Progenitor cell of endocrine pancreas (in vitro differentiated cells): ENCODE measurements around the gene PAX2. TPM values are rescaled to one million over a fixed set of nuclear protein-coding genes. Genes with fewer than 3 reads are reported as not detected.

ENCODE experiments used
- DNase-seq: peaks from one replicate; pipeline ENCODE4 v3.0.0; 2021; ENCODE audit warnings: low spot score; ENCODE audit not compliant: unreplicated experiment
- H3K27ac Mint-ChIP-seq: 2 replicates; pipeline ENCODE4 v1.8.0; 2021; ENCODE audit warnings: mild to moderate bottlenecking, moderate library complexity, mixed read lengths
- H3K27me3 Mint-ChIP-seq: 2 replicates; pipeline ENCODE4 v1.8.0; 2021; ENCODE audit warnings: mixed read lengths
- H3K36me3 Mint-ChIP-seq: 2 replicates; pipeline ENCODE4 v1.8.0; 2022; ENCODE audit warnings: mixed read lengths; ENCODE audit not compliant: insufficient read depth
- H3K4me1 Mint-ChIP-seq: 2 replicates; pipeline ENCODE4 v1.8.0; 2021; ENCODE audit warnings: low read depth, mixed read lengths
- H3K4me3 Mint-ChIP-seq: 2 replicates; pipeline ENCODE4 v1.8.0; 2021; ENCODE audit warnings: low read depth, mild to moderate bottlenecking, moderate library complexity, mixed read lengths
- H3K9me3 Mint-ChIP-seq: 2 replicates; pipeline ENCODE4 v1.8.0; 2021; ENCODE audit warnings: low read depth, mixed read lengths
- total RNA-seq: library from RNA; stranded (reverse); gene quantifications from 2 replicates; pipeline ENCODE4 v1.2.1, GENCODE V29; 2021
- TF ChIP-seq, protein P1 (sequence below): fragments of 200-600 bp; sonication (generic); IDR thresholded peaks from one replicate; pipeline ENCODE4 v1.5.0; 2021; ENCODE audit warnings: antibody characterized with exemption, mild to moderate bottlenecking; ENCODE audit not compliant: unreplicated experiment

Gene PAX2
- total RNA-seq, 1 donor from 2014 or later, result not detected

GRCh38 chr10:100749309-100750217, 4.2 kb downstream of the PAX2 start:
- H3K27ac Mint-ChIP-seq, result no peak overlapping the region
- peaks cover 89% of the 10 kb centered on the region for H3K27me3 Mint-ChIP-seq
- H3K4me1 Mint-ChIP-seq, result peaks cover 7% of the 10 kb centered on the region
- TF ChIP-seq, protein P1, sequence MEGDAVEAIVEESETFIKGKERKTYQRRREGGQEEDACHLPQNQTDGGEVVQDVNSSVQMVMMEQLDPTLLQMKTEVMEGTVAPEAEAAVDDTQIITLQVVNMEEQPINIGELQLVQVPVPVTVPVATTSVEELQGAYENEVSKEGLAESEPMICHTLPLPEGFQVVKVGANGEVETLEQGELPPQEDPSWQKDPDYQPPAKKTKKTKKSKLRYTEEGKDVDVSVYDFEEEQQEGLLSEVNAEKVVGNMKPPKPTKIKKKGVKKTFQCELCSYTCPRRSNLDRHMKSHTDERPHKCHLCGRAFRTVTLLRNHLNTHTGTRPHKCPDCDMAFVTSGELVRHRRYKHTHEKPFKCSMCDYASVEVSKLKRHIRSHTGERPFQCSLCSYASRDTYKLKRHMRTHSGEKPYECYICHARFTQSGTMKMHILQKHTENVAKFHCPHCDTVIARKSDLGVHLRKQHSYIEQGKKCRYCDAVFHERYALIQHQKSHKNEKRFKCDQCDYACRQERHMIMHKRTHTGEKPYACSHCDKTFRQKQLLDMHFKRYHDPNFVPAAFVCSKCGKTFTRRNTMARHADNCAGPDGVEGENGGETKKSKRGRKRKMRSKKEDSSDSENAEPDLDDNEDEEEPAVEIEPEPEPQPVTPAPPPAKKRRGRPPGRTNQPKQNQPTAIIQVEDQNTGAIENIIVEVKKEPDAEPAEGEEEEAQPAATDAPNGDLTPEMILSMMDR, result no peak
- no peaks in the 10 kb centered on the region for H3K9me3 Mint-ChIP-seq
- H3K36me3 Mint-ChIP-seq, result no peaks in the 10 kb centered on the region
- no peak overlapping the region for H3K4me3 Mint-ChIP-seq
- DNase-seq, result no peak

- no peak overlapping the region for H3K4me3 Mint-ChIP-seq
- DNase-seq, result no peak
- TF ChIP-seq, protein P1, result no peak
- peaks cover 12% of the 10 kb centered on the region for H3K4me1 Mint-ChIP-seq
- no peak overlapping the region for H3K27ac Mint-ChIP-seq
- H3K36me3 Mint-ChIP-seq, result no peaks in the 10 kb centered on the region
- H3K27me3 Mint-ChIP-seq, result peaks cover 94% of the 10 kb centered on the region
- no peaks in the 10 kb centered on the region for H3K9me3 Mint-ChIP-seq
Measured at GRCh38 chr10:100750291-100751210, 5.2 kb downstream of the PAX2 start.

GRCh38 chr10:100751211-100751933, 6.0 kb downstream of the PAX2 start:
- peaks cover 97% of the 10 kb centered on the region for H3K27me3 Mint-ChIP-seq
- no peak for DNase-seq
- H3K9me3 Mint-ChIP-seq, result no peaks in the 10 kb centered on the region
- H3K27ac Mint-ChIP-seq, result no peak overlapping the region
- peaks cover 12% of the 10 kb centered on the region for H3K4me1 Mint-ChIP-seq
- H3K4me3 Mint-ChIP-seq, result no peak overlapping the region
- no peaks in the 10 kb centered on the region for H3K36me3 Mint-ChIP-seq
- TF ChIP-seq, protein P1, result no peak

DNA sequence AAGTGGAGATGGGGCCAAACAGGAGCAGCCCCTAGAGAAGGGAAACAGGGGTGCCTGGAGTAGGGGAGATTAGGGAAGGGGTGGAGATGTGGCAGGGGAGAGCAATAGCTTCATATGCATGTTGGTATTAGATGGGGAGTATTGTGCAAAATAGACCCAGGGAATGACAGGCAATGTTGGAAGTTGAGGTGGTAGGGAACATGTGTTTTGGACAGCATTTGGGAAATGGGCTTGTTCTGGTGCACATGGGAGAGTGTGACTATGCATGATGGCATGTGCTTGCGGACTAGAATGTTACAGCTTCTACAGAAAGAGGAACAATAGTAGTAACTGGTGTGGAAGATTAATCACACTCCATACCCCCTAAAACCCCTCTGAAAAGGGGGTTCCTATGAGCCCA, 10.4 kb downstream of the PAX2 start:
- Mint-ChIP-seq H3K27ac (peak overlapping the region; percentile 15), H3K4me3 (no peak overlapping the region), H3K36me3 (no peaks in the 10 kb centered on the region), H3K9me3 (no peaks in the 10 kb centered on the region), H3K27me3 (peaks cover 97% of the 10 kb centered on the region), H3K4me1 (peaks cover 8% of the 10 kb centered on the region)
- TF ChIP-seq, protein P1, result no peak
- no peak for DNase-seq
